ENCODE results near the gene DPP4. TPM values are rescaled to one million over a fixed set of nuclear protein-coding genes. Genes with fewer than 3 reads are reported as not detected.
"Not testable (repeated sequence)": the region's sequence is repeated elsewhere in the genome, so short reads cannot be mapped to it uniquely, and the experiment has no call there.

The DPP4 gene
- total and polyA plus RNA-seq, 2 of the 13 experiments (the other 11 are each of a cell fraction or from before 2014, with no cell fraction given): 39.4 to 109 TPM

- Histone ChIP-seq H3K27ac (ENCODE audit: extremely low read length, insufficient read depth, low read length) (no peak overlapping the region), H4K20me1 (ENCODE audit: insufficient read depth, low read length) (no peaks in the 10 kb centered on the region), H3K4me1 (ENCODE audit: insufficient read depth, low read length) (no peaks in the 10 kb centered on the region), H3K79me2 (ENCODE audit: insufficient read depth, low read length) (no peaks in the 10 kb centered on the region), H2AFZ (ENCODE audit: low read length) (no peak overlapping the region), H3K4me3 (replicated peaks in 1 of 3; ENCODE audit: insufficient read depth in 1 of 3, low read depth in 2 of 3, low read length in 3 of 3) (no peak overlapping the region), H3K4me2 (ENCODE audit: low read depth, low read length) (no peak overlapping the region), H3K9ac (ENCODE audit: insufficient read depth, low read depth, low read length) (no peak overlapping the region), H3K27me3 (ENCODE audit: control insufficient read depth in 1 of 2, insufficient read depth in 2 of 2, low read length in 2 of 2) (no peaks in the 10 kb centered on the region), H3K36me3 (replicated peaks in 1 of 2; ENCODE audit: control insufficient read depth in 1 of 2, insufficient read depth in 2 of 2, low read length in 2 of 2) (no peaks in the 10 kb centered on the region), H3K9me3 (ENCODE audit: low read length) (no peaks in the 10 kb centered on the region)
- CTCF ChIA-PET (ENCODE audit: low intra/inter-chr PET ratio, low total read pairs): no interaction called here
- intact Hi-C loops (cut with micrococcal nuclease; ENCODE audit: unreplicated experiment) (no loop called here), in situ Hi-C loops (cut with HindIII; ENCODE audit: extremely low pct_ligation_motif_present, low pct_unique_long_range_greater_than_20kb) (no loop called here)
- POLR2A ChIA-PET: no interaction called here
- FAIRE-seq (no peak), ATAC-seq (no peak), DNase-seq (ENCODE audit: low spot score) (no peak)
- BruUV-seq (replicated peaks): no TSS peak
- TF ChIP-seq TBL1XR1 (IDR thresholded peaks at IDR 0.05; ENCODE audit: borderline replicate concordance, low read length, partially characterized antibody) (no peak), GTF3A (CRISPR knock-in tag; conservative IDR thresholded peaks at IDR 0.05) (no peak), RCOR2 (CRISPR knock-in tag; IDR thresholded peaks at IDR 0.05) (no peak), TCF12 (IDR thresholded peaks at IDR 0.05) (no peak), TCF12 (CRISPR knock-in tag; IDR thresholded peaks at IDR 0.05) (no peak), SP2 (CRISPR knock-in tag; IDR thresholded peaks at IDR 0.05) (no peak), RFXAP (CRISPR knock-in tag; IDR thresholded peaks at IDR 0.05; ENCODE audit: borderline replicate concordance) (no peak), ZBTB21 (CRISPR knock-in tag; IDR thresholded peaks at IDR 0.05) (no peak)
- TF ChIP-seq, protein P1, sequence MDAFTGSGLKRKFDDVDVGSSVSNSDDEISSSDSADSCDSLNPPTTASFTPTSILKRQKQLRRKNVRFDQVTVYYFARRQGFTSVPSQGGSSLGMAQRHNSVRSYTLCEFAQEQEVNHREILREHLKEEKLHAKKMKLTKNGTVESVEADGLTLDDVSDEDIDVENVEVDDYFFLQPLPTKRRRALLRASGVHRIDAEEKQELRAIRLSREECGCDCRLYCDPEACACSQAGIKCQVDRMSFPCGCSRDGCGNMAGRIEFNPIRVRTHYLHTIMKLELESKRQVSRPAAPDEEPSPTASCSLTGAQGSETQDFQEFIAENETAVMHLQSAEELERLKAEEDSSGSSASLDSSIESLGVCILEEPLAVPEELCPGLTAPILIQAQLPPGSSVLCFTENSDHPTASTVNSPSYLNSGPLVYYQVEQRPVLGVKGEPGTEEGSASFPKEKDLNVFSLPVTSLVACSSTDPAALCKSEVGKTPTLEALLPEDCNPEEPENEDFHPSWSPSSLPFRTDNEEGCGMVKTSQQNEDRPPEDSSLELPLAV (CRISPR knock-in tag; conservative IDR thresholded peaks at IDR 0.05; ENCODE audit: low read depth): no peak
Measured at GRCh38 chr2:161955211-161955610, 118.8 kb downstream of the DPP4 start.

DNA sequence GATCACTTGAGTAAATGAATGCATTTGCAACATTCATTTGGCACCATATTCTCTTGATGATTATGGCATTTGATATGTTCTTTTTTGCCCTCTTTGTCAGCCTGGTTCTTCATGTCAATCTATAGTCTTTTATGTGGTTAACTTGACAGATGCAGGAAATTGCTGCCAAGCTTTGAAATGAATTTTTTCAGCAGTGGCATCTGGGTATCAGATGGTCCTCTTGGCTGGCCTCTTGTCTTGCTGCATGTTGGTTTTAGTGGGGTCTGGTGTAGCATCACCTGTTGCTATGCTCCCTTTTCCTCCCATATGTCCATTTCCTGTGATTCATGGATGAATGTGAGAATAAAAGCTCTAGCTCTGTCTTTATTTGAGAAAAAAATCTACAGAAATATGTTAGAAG is 119.9 kb downstream of the DPP4 start:
- Histone ChIP-seq H4K20me1 (ENCODE audit: insufficient read depth, low read length) (no peaks in the 10 kb centered on the region), H3K79me2 (ENCODE audit: insufficient read depth, low read length) (no peaks in the 10 kb centered on the region), H3K4me1 (ENCODE audit: insufficient read depth, low read length) (no peaks in the 10 kb centered on the region), H3K9ac (ENCODE audit: insufficient read depth, low read depth, low read length) (no peak overlapping the region), H3K9me3 (ENCODE audit: low read length) (no peaks in the 10 kb centered on the region), H3K27ac (ENCODE audit: extremely low read length, insufficient read depth, low read length) (no peak overlapping the region), H3K4me2 (ENCODE audit: low read depth, low read length) (no peak overlapping the region), H3K36me3 (replicated peaks in 1 of 2; ENCODE audit: control insufficient read depth in 1 of 2, insufficient read depth in 2 of 2, low read length in 2 of 2) (no peaks in the 10 kb centered on the region), H2AFZ (ENCODE audit: low read length) (no peak overlapping the region), H3K4me3 (replicated peaks in 1 of 3; ENCODE audit: insufficient read depth in 1 of 3, low read depth in 2 of 3, low read length in 3 of 3) (no peak overlapping the region), H3K27me3 (ENCODE audit: control insufficient read depth in 1 of 2, insufficient read depth in 2 of 2, low read length in 2 of 2) (no peaks in the 10 kb centered on the region)
- DNase-seq (ENCODE audit: low spot score) (no peak), ATAC-seq (no peak), FAIRE-seq (no peak)
- intact Hi-C loops (cut with micrococcal nuclease; ENCODE audit: unreplicated experiment) (no loop called here), in situ Hi-C loops (cut with HindIII; ENCODE audit: extremely low pct_ligation_motif_present, low pct_unique_long_range_greater_than_20kb) (no loop called here)
- TF ChIP-seq CENPX (CRISPR knock-in tag; IDR thresholded peaks at IDR 0.05) (no peak), RFX5 (IDR thresholded peaks at IDR 0.05; ENCODE audit: low read depth, low read length) (peak; percentile 93)
- ChIA-PET CTCF (ENCODE audit: low intra/inter-chr PET ratio, low total read pairs) (no interaction called here), POLR2A (no interaction called here)
- no TSS peak for BruUV-seq (replicated peaks)

GRCh38 chr2:161953367-161953766 is 120.6 kb downstream of the DPP4 start:
- H3K4me2 ChIP-seq (ENCODE audit: low read depth, low read length); POLR2A ChIA-PET; in situ Hi-C loops (cut with HindIII; ENCODE audit: extremely low pct_ligation_motif_present, low pct_unique_long_range_greater_than_20kb); H3K79me2 ChIP-seq (ENCODE audit: insufficient read depth, low read length); intact Hi-C loops (cut with micrococcal nuclease; ENCODE audit: unreplicated experiment); H3K27ac ChIP-seq (ENCODE audit: extremely low read length, insufficient read depth, low read length); FAIRE-seq; H3K27me3 ChIP-seq (ENCODE audit: control insufficient read depth in 1 of 2, insufficient read depth in 2 of 2, low read length in 2 of 2); H4K20me1 ChIP-seq (ENCODE audit: insufficient read depth, low read length); CTCF ChIA-PET (ENCODE audit: low intra/inter-chr PET ratio, low total read pairs); DNase-seq (ENCODE audit: low spot score); H2AFZ ChIP-seq (ENCODE audit: low read length); H3K4me3 ChIP-seq (replicated peaks in 1 of 3; ENCODE audit: insufficient read depth in 1 of 3, low read depth in 2 of 3, low read length in 3 of 3); ATAC-seq; H3K9me3 ChIP-seq (ENCODE audit: low read length); H3K9ac ChIP-seq (ENCODE audit: insufficient read depth, low read depth, low read length); H3K4me1 ChIP-seq (ENCODE audit: insufficient read depth, low read length); H3K36me3 ChIP-seq (replicated peaks in 1 of 2; ENCODE audit: control insufficient read depth in 1 of 2, insufficient read depth in 2 of 2, low read length in 2 of 2); BruUV-seq (replicated peaks): not testable (repeated sequence)
- 8% methylated on average over 9 of the region's 9 CpGs for WGBS (ENCODE audit: low lambda C conversion rate)
